Lower lobe of right lung (tissue), 2 donors: ENCODE results near the gene B3GNT3. TPM values are rescaled to one million over a fixed set of nuclear protein-coding genes. Genes with fewer than 3 reads are reported as not detected.

Experiments used
- ATAC-seq, 2 donors: fragments of 200-7000 bp; cut with Tn5 transposase; one replicate each; pipeline ENCODE4 v1.9.1; 2020 to 2022; ENCODE audit warnings: mild to moderate bottlenecking in 2 of 2, moderate library complexity in 2 of 2
- DNase-seq: peaks from one replicate; pipeline ENCODE4 v3.0.0-alpha.2; 2020
- H3K27ac ChIP-seq: fragments of 200-600 bp; one replicate; pipeline ENCODE4 v1.8.0; 2022
- H3K27me3 ChIP-seq: fragments of 200-600 bp; one replicate; pipeline ENCODE4 v1.8.0; 2022; ENCODE audit warnings: low read depth
- H3K36me3 ChIP-seq: fragments of 200-600 bp; one replicate; pipeline ENCODE4 v1.8.0; 2022; ENCODE audit warnings: mild to moderate bottlenecking
- H3K4me1 ChIP-seq: fragments of 200-600 bp; one replicate; pipeline ENCODE4 v1.8.0; 2022
- H3K4me3 ChIP-seq: fragments of 200-600 bp; one replicate; pipeline ENCODE4 v1.8.0; 2022; ENCODE audit warnings: mild to moderate bottlenecking
- H3K9me3 ChIP-seq: fragments of 200-600 bp; one replicate; pipeline ENCODE4 v1.8.0; 2022
- CTCF ChIP-seq: fragments of 200-600 bp; IDR thresholded peaks from one replicate; pipeline ENCODE4 v1.8.0; 2022; ENCODE audit warnings: antibody characterized with exemption, mild to moderate bottlenecking
- intact Hi-C: fragments of 100-400 bp; cut with DNase I; formaldehyde crosslinking; loops from one replicate; pipeline ENCODE4 v1.11.0; 2022
- total RNA-seq: library from RNA; stranded (reverse); fragmentation: NEBNext Ultra II Directional; extraction: Animal tissue kit (Norgen Biotek cat#: 25700); gene quantifications from one replicate; pipeline ENCODE4 v1.2.1, GENCODE V29; 2021
- donor health status: DM: no; HTN: yes; CAD: no; lungs with severe emphysema.

The B3GNT3 gene
- total RNA-seq, 1 donor from 2014 or later: 1.6 TPM

- intact Hi-C loops: no loop called here
- DNase-seq (no peak), ATAC-seq (no peak)
- Histone ChIP-seq H3K27ac (no peak overlapping the region), H3K36me3 (no peaks in the 10 kb centered on the region), H3K4me3 (no peak overlapping the region), H3K4me1 (no peaks in the 10 kb centered on the region), H3K9me3 (no peaks in the 10 kb centered on the region), H3K27me3 (peaks cover 16% of the 10 kb centered on the region)
- no peak for TF ChIP-seq CTCF
Measured at GRCh38 chr19:17811681-17812080, 16.7 kb downstream of the B3GNT3 start.

GRCh38 chr19:17812099-17812498, 17.2 kb downstream of the B3GNT3 start:
- ATAC-seq (no peak), DNase-seq (no peak)
- no peak for TF ChIP-seq CTCF
- no peaks in the 10 kb centered on the region for H3K9me3 ChIP-seq
- intact Hi-C loops: no loop called here
- no peak overlapping the region for H3K4me3 ChIP-seq
- H3K4me1 ChIP-seq: no peaks in the 10 kb centered on the region
- no peaks in the 10 kb centered on the region for H3K36me3 ChIP-seq
- H3K27me3 ChIP-seq: peaks cover 16% of the 10 kb centered on the region
- no peak overlapping the region for H3K27ac ChIP-seq

GRCh38 chr19:17817668-17818363, 22.9 kb downstream of the B3GNT3 start:
- Histone ChIP-seq H3K9me3 (no peaks in the 10 kb centered on the region), H3K36me3 (no peaks in the 10 kb centered on the region), H3K4me1 (no peaks in the 10 kb centered on the region), H3K4me3 (no peak overlapping the region), H3K27me3 (peaks cover 4% of the 10 kb centered on the region), H3K27ac (no peak overlapping the region)
- intact Hi-C loops: no loop called here
- DNase-seq (no peak), ATAC-seq (no peak)
- TF ChIP-seq CTCF: no peak

GRCh38 chr19:17821190-17821589, 26.3 kb downstream of the B3GNT3 start, which contains the start of gene INSL3:
INSL3 (minus strand) TSS chr19:17821519; CDS start chr19:17821506, 13 bp downstream.
- no peak within 1 kb of the TSS for H3K4me3 ChIP-seq
- ATAC-seq (peak in 1 of 2 donors; percentile 11), DNase-seq (no peak)

GRCh38 chr19:17824339-17824738, 29.4 kb downstream of the B3GNT3 start:
- ATAC-seq: no peak
- H3K4me1 ChIP-seq: no peaks in the 10 kb centered on the region
- TF ChIP-seq CTCF: no peak
- no peak overlapping the region for H3K4me3 ChIP-seq
- no peak for DNase-seq
- intact Hi-C loops: no loop called here
- H3K27ac ChIP-seq: no peak overlapping the region
- peaks cover 12% of the 10 kb centered on the region for H3K27me3 ChIP-seq
- no peaks in the 10 kb centered on the region for H3K9me3 ChIP-seq
- H3K36me3 ChIP-seq: no peaks in the 10 kb centered on the region

More at GRCh38 chr19:17821190-17821589, 26.3 kb downstream of the B3GNT3 start, which contains the start of gene INSL3:
- H3K9me3 ChIP-seq: no peaks in the 10 kb centered on the region
- H3K4me1 ChIP-seq: no peaks in the 10 kb centered on the region
- intact Hi-C loops: no loop called here
- TF ChIP-seq CTCF: no peak
- H3K27me3 ChIP-seq: peaks cover 12% of the 10 kb centered on the region
- H3K36me3 ChIP-seq: no peaks in the 10 kb centered on the region
- H3K27ac ChIP-seq: no peak within 1 kb of the TSS
